Neural progenitor cell (in vitro differentiated cells): Measurements from ENCODE around the gene POLR2E. TPM values are rescaled to one million over a fixed set of nuclear protein-coding genes. Genes with fewer than 3 reads are reported as not detected.
A peak's percentile ranks its signal among the peaks of the same experiment; 100 is the strongest.

ENCODE experiments used
- DNase-seq: peaks from one replicate; pipeline ENCODE4 v3.0.0-alpha.2; 2016; ENCODE audit warnings: low spot score
- H2AFZ ChIP-seq: fragments of 200-600 bp; sonication (generic); replicated peaks from 2 replicates; pipeline ENCODE4 v1.6.1; 2016; ENCODE audit warnings: antibody characterized with exemption
- H3F3A ChIP-seq: fragments of 200-600 bp; sonication (generic); 2 replicates; pipeline ENCODE4 v1.6.1; 2016; ENCODE audit warnings: antibody characterized with exemption, low read depth
- H3K27ac ChIP-seq: fragments of 200-600 bp; sonication (generic); 2 replicates; pipeline ENCODE4 v1.5.1; 2016; ENCODE audit warnings: mild to moderate bottlenecking
- H3K27me3 ChIP-seq: fragments of 200-600 bp; sonication (generic); 2 replicates; pipeline ENCODE4 v1.6.1; 2016; ENCODE audit warnings: mild to moderate bottlenecking, moderate library complexity
- H3K36me3 ChIP-seq: fragments of 200-600 bp; sonication (generic); 2 replicates; pipeline ENCODE4 v1.5.1; 2016
- H3K4me1 ChIP-seq: fragments of 200-600 bp; sonication (generic); 2 replicates; pipeline ENCODE4 v1.6.1; 2016; ENCODE audit warnings: mixed run types
- H3K4me2 ChIP-seq: fragments of 200-600 bp; sonication (generic); 2 replicates; pipeline ENCODE4 v1.6.1; 2016
- H3K4me3 ChIP-seq: fragments of 200-600 bp; sonication (generic); 2 replicates; pipeline ENCODE4 v1.5.1; 2016
- H3K79me2 ChIP-seq: fragments of 200-600 bp; sonication (generic); 2 replicates; pipeline ENCODE4 v1.6.1; 2016; ENCODE audit warnings: low read depth
- H3K9ac ChIP-seq: fragments of 200-600 bp; sonication (generic); 2 replicates; pipeline ENCODE4 v1.6.1; 2016
- H3K9me3 ChIP-seq: fragments of 200-600 bp; sonication (generic); 2 replicates; pipeline ENCODE4 v1.5.1; 2016; ENCODE audit warnings: low read depth
- H4K20me1 ChIP-seq: fragments of 200-600 bp; sonication (generic); 2 replicates; pipeline ENCODE4 v1.6.1; 2016; ENCODE audit warnings: low read depth
- H3K27ac Mint-ChIP-seq: 3 replicates; pipeline ENCODE4 v1.8.0; 2021; ENCODE audit warnings: mixed read lengths
- H3K27me3 Mint-ChIP-seq: 2 replicates; pipeline ENCODE4 v1.8.0; 2022; ENCODE audit warnings: low read depth, mild to moderate bottlenecking, inconsistent platforms, moderate library complexity, mixed read lengths; ENCODE audit not compliant: insufficient read depth
- H3K36me3 Mint-ChIP-seq: 3 replicates; pipeline ENCODE4 v1.8.0; 2021; ENCODE audit warnings: mixed read lengths
- H3K4me1 Mint-ChIP-seq: 3 replicates; pipeline ENCODE4 v1.8.0; 2021; ENCODE audit warnings: mixed read lengths
- H3K4me3 Mint-ChIP-seq: 3 replicates; pipeline ENCODE4 v1.8.0; 2021; ENCODE audit warnings: mild to moderate bottlenecking, moderate library complexity, mixed read lengths
- H3K9me3 Mint-ChIP-seq: 3 replicates; pipeline ENCODE4 v1.8.0; 2020; ENCODE audit warnings: mixed read lengths
- EZH2 ChIP-seq: fragments of 200-600 bp; sonication (generic); IDR thresholded peaks from 2 replicates; pipeline ENCODE4 v1.6.1; 2017; ENCODE audit warnings: antibody characterized with exemption, mild to moderate bottlenecking, moderate library complexity
- EZH2phosphoT487 ChIP-seq: fragments of 200-600 bp; sonication (generic); IDR thresholded peaks from 2 replicates; pipeline ENCODE4 v1.6.1; 2017; ENCODE audit warnings: antibody characterized with exemption
- total RNA-seq: library from RNA; depleted of rRNA; stranded (reverse); fragments of >200 nt; gene quantifications from 2 replicates; pipeline ENCODE4 v1.2.3, GENCODE V29; 2015; ENCODE audit warnings: low replicate concordance
- TF ChIP-seq, protein P1 (sequence below): fragments of 200-600 bp; sonication (generic); IDR thresholded peaks from 2 replicates; pipeline ENCODE4 v1.5.1; 2017; ENCODE audit warnings: antibody characterized with exemption, mild to moderate bottlenecking

The POLR2E gene
- total RNA-seq, 1 donor from 2014 or later: 98.8 TPM

DNA sequence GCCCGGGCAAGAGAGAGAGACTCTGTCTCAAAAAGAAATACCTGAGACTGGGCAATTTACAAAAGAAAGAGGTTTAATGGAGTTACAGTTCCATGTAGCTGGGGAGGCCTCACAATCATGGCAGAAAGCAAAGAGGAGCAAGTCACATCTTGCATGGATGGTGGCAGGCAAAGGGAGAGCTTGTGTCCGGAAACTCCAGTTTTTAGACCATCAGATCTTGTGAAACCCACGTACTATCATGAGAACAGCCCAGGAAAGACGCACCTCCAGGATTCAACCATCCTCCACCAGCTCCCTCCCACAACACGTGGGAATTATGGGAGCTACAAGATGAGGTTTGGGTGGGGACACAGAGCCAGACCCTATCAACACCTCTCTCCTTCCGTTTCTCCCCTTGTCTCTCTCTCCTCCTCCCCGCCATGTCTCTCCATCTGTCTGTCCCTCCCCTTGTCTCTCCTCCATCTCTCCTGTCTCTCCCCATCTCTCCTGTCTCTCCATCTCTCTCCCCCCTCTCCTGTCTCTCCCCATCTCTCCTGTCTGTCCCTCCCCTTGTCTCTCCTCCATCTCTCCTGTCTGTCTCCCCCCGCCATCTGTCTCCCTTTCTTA lies 10.0 kb downstream of the POLR2E start:
- H3K27ac ChIP-seq: no peak overlapping the region
- H3K4me3 ChIP-seq: no peak overlapping the region
- Mint-ChIP-seq H3K27ac (peak overlapping the region; percentile 16), H3K27me3 (peaks cover 2% of the 10 kb centered on the region), H3K9me3 (no peaks in the 10 kb centered on the region), H3K36me3 (peaks cover 7% of the 10 kb centered on the region), H3K4me3 (peak overlapping the region; percentile 36), H3K4me1 (peaks cover 2% of the 10 kb centered on the region)
- no peaks in the 10 kb centered on the region for H3K9me3 ChIP-seq
- H4K20me1 ChIP-seq: peaks cover 23% of the 10 kb centered on the region
- H2AFZ ChIP-seq: no peak overlapping the region
- no peak overlapping the region for H3K4me2 ChIP-seq
- no peaks in the 10 kb centered on the region for H3K36me3 ChIP-seq
- no peaks in the 10 kb centered on the region for H3K79me2 ChIP-seq
- H3K27me3 ChIP-seq: peaks cover 4% of the 10 kb centered on the region
- no peak for DNase-seq
- peaks cover 22% of the 10 kb centered on the region for H3F3A ChIP-seq
- TF ChIP-seq EZH2 (no peak), EZH2phosphoT487 (no peak)
- TF ChIP-seq, protein P1, sequence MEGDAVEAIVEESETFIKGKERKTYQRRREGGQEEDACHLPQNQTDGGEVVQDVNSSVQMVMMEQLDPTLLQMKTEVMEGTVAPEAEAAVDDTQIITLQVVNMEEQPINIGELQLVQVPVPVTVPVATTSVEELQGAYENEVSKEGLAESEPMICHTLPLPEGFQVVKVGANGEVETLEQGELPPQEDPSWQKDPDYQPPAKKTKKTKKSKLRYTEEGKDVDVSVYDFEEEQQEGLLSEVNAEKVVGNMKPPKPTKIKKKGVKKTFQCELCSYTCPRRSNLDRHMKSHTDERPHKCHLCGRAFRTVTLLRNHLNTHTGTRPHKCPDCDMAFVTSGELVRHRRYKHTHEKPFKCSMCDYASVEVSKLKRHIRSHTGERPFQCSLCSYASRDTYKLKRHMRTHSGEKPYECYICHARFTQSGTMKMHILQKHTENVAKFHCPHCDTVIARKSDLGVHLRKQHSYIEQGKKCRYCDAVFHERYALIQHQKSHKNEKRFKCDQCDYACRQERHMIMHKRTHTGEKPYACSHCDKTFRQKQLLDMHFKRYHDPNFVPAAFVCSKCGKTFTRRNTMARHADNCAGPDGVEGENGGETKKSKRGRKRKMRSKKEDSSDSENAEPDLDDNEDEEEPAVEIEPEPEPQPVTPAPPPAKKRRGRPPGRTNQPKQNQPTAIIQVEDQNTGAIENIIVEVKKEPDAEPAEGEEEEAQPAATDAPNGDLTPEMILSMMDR: no peak
- H3K4me1 ChIP-seq: peaks cover 10% of the 10 kb centered on the region
- no peak overlapping the region for H3K9ac ChIP-seq

DNA sequence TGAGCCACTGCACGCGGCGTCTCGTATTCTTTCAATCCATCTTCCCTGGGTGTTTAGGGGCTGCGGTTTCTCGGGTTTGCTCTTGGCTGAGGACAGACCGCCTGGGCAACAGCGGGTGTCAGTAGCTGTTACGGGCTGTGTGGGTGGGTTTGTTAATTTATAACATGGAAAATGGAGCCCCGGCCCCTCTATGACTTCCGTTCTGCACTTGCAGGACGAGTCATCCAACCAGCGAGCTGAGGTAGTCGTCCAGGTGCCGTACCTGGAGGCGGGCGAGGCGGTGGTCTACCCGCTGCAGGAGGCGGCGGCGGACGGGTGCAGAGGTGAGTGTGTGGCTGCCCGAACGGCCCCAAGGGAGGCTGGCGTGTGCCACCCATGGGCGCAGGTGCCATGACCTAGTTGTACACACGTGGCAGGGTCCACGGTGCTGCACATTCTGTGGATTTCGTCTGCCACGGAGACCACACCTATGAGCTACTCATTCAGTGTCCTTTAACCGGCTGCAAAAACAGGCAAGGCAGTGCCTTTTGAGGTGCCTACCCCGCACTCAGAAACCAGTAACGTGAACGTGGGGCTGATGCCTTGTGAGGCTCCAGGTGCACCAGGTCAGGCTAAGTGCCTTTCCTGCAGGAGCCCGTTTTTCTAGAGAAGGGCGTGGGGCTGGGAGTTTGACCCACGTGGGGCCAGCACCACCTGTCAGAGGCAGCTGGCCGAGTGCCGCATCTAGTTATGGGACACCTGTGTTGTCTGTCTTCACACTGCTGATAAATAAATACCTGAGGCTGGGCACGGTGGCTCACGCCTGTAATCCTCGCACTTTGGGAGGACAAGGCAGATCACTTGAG lies 10.9 kb downstream of the POLR2E start:
- H3K4me1 ChIP-seq: peaks cover 10% of the 10 kb centered on the region
- Mint-ChIP-seq H3K36me3 (peaks cover 7% of the 10 kb centered on the region), H3K9me3 (no peaks in the 10 kb centered on the region), H3K4me1 (peaks cover 2% of the 10 kb centered on the region), H3K27me3 (peaks cover 2% of the 10 kb centered on the region), H3K27ac (no peak overlapping the region), H3K4me3 (no peak overlapping the region)
- no peaks in the 10 kb centered on the region for H3K36me3 ChIP-seq
- no peak overlapping the region for H3K4me2 ChIP-seq
- H3K9me3 ChIP-seq: no peaks in the 10 kb centered on the region
- DNase-seq: no peak
- H3K27ac ChIP-seq: no peak overlapping the region
- no peak overlapping the region for H3K4me3 ChIP-seq
- no peak overlapping the region for H3K9ac ChIP-seq
- H2AFZ ChIP-seq: no peak overlapping the region
- H3K27me3 ChIP-seq: peaks cover 4% of the 10 kb centered on the region
- TF ChIP-seq EZH2 (no peak), EZH2phosphoT487 (no peak)
- TF ChIP-seq, protein P1: no peak
- peaks cover 23% of the 10 kb centered on the region for H4K20me1 ChIP-seq
- no peaks in the 10 kb centered on the region for H3K79me2 ChIP-seq
- peaks cover 26% of the 10 kb centered on the region for H3F3A ChIP-seq

DNA sequence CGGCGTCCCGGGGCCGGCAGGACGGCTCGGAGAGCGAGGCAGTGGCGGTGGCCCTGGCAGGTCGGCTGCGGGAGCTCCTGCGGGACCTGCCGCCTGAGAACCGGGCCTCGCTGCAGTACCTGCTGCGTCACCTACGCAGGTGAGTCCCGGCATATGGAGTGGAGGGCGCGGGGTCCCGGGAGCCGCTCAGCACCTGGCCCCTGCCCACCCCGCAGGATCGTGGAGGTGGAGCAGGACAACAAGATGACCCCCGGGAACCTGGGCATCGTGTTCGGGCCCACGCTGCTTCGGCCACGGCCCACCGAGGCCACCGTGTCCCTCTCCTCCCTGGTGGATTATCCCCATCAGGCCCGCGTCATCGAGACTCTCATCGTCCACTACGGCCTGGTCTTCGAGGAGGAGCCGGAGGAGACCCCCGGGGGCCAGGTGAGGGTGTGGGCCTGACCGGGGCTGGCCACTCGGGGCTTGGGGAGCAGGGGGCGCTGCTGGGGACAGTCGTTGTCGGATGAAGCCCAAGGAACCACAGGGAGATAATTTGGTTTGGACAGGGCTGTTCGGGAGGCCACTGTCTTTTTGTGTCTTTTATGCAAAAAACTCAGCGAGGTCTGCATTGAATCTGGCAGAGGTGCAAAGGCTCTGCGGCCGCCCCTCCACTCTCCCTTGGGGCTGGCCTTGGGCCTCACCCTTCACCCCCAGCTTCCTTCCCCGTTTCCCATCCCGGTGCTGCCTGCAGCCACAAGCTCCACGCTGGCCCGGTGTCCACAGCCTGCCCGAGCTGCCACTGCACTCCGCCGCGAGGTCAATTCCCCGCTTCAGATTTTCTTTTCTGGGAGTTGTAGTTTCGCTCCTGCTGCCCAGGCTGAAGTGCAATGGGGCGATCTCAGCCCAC lies 12.0 kb downstream of the POLR2E start:
- H3K79me2 ChIP-seq: no peaks in the 10 kb centered on the region
- Mint-ChIP-seq H3K4me1 (peaks cover 2% of the 10 kb centered on the region), H3K36me3 (peaks cover 7% of the 10 kb centered on the region), H3K27me3 (peaks cover 2% of the 10 kb centered on the region), H3K27ac (no peak overlapping the region), H3K4me3 (peak overlapping the region; percentile 63), H3K9me3 (no peaks in the 10 kb centered on the region)
- peaks cover 4% of the 10 kb centered on the region for H3K27me3 ChIP-seq
- no peak overlapping the region for H3K9ac ChIP-seq
- peaks cover 23% of the 10 kb centered on the region for H4K20me1 ChIP-seq
- H3K4me2 ChIP-seq: peak overlapping the region; percentile 76
- H3K4me3 ChIP-seq: peak overlapping the region; percentile 57
- H3K4me1 ChIP-seq: peaks cover 10% of the 10 kb centered on the region
- TF ChIP-seq EZH2phosphoT487: no peak
- no peak for TF ChIP-seq EZH2
- TF ChIP-seq, protein P1: no peak
- H2AFZ ChIP-seq: peak overlapping the region; percentile 84
- H3F3A ChIP-seq: peaks cover 25% of the 10 kb centered on the region
- H3K9me3 ChIP-seq: no peaks in the 10 kb centered on the region
- no peak overlapping the region for H3K27ac ChIP-seq
- DNase-seq: no peak
- H3K36me3 ChIP-seq: no peaks in the 10 kb centered on the region
